ENCODE data around the gene FOXL1.

FOXL1 gene

DNA sequence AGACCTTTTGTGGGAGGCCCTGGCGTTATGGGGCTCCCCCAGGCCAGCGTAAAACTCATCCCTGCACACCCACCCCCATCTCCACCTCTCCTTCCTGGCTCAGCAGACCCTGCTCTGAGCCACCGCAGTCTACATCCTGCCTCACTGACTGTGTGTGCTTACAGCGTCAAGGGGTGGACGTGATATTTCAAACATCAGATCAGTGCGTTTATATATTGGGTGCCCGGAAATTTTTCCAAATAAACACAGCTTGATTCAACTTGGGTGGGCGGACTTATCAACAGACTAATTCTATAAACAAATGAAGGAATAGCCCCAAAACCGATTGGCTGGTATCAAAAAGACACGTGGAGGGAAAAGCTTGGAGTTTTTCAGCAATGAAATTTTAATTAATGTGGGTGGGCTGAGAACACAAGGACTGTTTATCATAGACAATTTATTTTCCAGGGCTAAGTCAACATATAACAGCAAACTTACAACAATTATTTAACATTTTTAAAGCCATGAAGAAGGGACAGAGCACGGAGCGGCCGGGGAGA, at the start of gene FOXL1:
FOXL1 (plus strand) TSS at position 489 of the 539 bp plus-strand sequence. CDS start 175 bp downstream, outside the sequence.
- DNase-seq = no peak

GRCh38 chr16:86529160-86529559, 49.2 kb upstream of the FOXL1 start:
- DNase-seq = no peak

GRCh38 chr16:86530251-86531190, 47.8 kb upstream of the FOXL1 start:
- no peak for DNase-seq

DNA sequence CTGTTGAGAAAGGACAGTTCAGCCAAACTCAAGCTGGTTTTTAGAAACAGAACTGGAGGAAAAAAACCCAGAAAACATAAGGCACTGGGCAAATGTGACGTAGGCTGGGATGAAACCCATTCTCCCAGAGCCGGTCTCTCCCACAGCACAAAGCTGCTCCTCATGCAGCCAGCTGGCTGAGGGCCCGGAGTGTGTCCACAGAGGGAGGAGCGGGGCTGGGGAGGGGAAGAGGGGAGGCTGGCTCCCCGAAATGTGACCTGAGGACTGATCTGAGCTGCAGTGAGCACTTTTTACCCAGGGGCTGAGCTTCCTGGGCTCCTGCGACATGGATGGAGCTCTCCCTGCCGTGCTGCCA, 47.2 kb upstream of the FOXL1 start:
- no peak for DNase-seq

DNA sequence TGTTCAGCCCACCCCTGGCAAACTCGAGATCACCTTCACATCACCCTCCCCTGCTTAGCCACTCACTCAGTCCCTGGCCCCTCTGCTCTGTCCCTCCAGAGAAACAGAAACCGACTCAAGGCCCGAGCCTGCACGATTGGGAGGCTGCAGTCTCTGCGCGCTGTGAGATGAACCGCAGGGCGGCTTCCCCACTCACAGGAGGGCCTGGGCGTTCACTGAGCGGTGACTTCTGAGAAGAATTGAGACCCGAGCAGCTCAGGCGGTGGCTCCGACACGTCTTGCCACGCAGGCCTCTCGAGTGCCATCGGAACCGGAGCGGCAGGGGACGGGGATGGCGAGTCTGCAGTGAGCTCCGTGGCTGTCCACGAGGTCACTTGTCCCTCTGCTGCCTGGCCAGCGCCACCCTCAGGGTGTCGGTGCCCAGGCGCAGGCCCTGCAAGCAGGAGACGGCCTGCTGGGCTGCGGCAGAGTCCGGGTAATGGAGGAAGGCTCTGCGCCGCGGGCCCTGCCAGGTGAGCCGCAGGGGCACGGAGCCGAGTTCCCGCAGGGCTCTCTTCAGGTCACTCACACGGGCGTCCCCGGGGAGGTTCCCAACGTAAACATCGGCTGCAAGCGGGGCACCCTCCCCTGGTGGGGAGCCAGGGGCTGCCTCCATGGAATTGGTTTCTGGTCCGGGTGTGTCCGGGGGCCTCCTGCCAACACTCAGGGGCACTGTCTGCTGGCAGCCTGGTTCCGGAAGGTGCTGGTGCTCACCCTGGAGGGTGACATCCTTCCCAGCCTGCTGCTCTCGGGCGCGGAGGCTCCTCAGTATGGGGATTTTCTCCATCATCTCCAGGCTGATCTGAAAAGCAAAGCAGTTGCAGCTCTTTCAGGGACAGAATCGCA, 46.5 kb upstream of the FOXL1 start:
- no peak for DNase-seq

GRCh38 chr16:86532526-86532815, 45.9 kb upstream of the FOXL1 start:
- no peak for DNase-seq

- no peak for DNase-seq
Measured at GRCh38 chr16:86533076-86533475, 45.3 kb upstream of the FOXL1 start.

DNA sequence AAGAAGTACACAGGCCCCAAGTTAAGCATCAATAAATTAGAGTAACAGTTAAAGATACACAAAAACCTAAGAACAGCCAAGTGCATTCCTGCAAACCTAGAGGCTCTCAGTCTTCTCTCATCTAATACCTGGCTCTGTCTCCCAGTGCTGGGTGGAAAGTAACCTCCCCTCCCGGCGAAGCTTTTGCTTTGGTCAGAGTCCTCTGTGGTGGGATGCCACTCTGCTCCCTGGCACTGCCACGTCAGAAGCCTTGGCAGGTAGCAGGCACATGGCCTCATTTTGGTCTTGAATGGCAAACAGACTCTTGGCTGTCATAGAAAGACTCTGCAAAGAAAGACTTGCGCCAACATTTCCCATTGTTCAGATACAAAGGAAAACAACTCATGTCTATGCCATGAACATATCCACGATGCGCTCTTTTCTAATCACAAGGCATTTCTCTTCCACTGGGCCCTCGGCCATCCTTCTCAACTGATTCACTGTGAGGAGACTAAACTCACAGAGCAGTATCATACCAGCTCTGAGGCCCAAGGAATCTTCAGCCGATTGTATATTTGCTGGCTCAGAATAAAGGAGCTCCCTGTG, 44.5 kb upstream of the FOXL1 start:
- no peak for DNase-seq

- no peak for DNase-seq
Measured at GRCh38 chr16:86534779-86535615, 43.4 kb upstream of the FOXL1 start.

DNA sequence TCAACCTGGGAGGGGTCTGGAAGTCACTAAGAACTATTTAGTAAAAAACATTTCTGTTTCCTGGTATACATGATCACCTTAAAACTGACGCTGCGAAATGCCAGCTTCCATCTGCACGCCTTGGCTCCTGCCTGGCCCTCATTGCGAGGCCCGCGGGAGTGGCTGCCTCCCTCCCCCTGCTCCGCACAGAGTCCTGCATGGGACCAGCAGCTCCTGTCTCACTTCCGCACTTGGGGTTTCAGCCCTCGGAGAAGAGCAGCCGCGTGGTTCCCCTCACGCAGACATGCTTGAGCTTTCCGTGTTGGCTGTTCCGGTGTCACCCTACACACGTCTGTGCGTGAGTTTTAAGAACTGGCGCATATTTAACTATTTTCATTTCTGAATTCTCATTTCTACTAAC, 41.7 kb upstream of the FOXL1 start:
- DNase-seq = no peak

GRCh38 chr16:86537486-86537885, 40.9 kb upstream of the FOXL1 start:
- no peak for DNase-seq

GRCh38 chr16:86538196-86538780, 40.1 kb upstream of the FOXL1 start:
- DNase-seq = no peak

GRCh38 chr16:86540894-86541293, 37.5 kb upstream of the FOXL1 start:
- DNase-seq = no peak

DNA sequence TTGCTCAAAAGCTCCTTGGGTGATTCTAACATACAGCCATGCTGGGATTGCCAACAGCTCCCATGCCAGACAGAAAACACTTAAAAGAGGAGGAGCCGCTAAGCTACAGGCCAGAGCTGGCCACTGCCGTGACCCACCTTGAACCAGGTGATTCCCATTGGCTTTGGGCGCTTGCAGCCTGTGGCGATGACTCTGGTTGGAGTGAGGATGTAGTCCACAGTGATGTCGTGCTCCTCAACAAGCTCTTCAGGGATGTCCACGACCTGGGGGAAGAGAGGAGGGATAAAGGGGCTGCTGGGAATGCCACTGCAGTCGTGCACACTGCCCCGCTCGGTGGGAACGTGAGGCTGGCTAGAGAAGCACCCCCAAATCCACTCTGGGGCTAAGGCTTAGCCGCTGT, 36.8 kb upstream of the FOXL1 start:
- no peak for DNase-seq

DNA sequence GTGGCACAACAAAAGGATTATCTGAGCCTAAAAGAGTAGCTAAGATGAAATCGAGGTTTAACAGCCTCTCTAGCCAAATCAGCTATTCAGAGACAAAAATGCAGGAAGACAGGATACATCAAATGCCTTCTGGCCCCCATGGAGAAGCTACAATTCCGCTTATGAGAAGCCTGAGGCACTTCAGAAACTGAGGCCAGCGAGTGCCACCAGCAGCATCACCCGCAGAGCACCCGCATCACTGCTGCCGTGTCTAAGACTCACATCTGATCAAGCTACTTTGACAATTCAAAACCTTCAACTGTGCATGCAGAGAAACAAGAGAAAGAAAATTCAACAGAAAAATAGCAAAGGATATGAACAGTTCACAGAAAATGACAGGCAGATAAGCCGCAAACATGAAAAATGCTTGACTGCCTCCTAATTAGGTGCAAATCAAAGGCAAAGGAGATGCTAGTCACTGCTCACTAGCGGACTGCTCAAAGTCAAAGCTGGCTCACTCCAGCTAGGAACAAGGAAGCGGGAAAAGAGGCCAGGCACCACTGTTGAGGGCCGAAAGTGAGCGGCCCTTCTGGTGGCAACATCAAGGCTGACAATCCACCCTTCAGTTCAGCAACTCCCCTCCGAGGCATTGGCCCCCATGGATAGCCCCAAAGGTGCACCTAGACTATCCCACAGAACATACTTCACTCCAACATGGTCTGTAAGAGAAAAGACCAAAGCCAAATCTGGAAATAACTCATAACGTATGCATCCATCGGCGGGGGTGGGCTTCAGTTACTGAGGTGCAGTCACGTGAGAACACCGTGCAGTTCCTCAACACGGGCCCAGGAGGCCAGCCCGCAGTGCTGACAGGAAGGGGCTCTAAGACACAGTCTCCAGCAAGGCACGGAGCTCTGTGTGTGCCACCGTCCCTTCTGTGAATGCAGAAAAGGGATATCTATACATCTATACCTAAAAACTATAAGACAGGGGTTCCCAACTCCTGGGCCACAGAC, 35.3 kb upstream of the FOXL1 start:
- DNase-seq = no peak

DNA sequence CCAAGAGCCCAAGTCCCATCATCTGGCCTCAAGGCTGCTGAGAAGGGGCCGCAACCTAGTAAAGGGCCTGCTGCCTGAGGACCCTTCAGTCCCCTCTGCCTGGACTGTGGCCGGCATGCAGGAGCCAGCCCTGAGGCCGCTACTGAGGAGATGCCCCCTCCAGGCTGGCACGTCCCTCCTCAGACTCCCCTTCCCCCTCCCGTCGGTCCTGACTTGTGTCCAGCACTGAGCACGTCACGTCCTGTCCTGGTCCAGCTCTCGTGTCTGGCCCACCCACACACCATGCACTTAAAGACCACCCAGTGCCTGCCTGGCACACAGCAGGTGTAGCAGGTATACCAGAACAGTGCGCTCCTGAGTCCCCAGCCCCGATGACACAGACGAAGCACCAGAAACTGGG, 32.9 kb upstream of the FOXL1 start:
- DNase-seq = no peak

DNA sequence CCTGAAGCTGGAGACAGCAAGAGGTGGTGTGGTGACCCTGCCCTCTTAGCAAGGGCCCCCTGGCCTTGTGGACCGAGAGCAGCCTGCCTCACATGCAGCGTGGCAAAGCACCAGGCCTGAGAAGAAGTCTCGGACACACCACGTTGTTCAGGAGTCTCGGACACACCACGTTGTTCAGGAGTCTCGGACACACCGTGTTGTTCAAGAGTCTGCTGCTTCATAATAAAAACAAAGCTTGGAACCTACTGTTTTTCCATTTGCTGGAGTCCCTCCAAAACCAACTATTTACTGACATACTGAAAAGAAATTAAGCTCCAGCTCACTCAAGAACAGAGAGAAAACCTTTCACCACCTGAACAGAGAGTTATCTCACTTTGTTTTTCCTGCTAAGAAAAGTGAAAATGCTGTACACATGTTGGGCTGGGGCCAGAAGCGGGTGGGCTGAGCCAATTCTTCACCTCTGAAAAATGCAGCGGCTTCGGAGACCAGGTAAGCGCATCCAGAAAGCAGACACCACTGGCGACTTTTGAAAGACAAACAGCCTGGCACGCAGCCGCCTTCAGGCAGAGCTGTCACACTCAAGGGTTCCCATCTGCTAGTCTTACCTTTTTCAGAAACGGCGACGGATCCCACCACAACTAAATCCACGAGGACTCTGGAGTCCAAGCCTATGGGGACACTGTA, 32.3 kb upstream of the FOXL1 start:
- no peak for DNase-seq

DNA sequence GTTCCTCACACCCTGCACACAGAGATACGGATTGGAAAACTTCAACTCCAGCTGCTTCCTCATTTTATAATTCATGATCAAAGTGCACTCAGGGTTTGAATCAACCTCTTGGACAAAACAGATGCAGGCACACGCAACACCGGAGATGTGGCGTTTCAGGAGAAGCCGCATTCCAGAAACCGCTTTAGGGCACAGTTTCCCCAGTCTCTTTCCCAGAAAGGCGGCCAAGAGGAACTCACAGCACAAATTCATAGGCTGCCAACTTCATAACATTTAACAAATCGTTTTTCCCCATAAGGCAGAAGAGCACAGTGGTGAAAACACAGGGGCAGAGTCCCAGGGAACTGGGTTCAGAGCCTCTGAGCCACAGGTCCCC, 31.7 kb upstream of the FOXL1 start:
- DNase-seq = no peak

DNA sequence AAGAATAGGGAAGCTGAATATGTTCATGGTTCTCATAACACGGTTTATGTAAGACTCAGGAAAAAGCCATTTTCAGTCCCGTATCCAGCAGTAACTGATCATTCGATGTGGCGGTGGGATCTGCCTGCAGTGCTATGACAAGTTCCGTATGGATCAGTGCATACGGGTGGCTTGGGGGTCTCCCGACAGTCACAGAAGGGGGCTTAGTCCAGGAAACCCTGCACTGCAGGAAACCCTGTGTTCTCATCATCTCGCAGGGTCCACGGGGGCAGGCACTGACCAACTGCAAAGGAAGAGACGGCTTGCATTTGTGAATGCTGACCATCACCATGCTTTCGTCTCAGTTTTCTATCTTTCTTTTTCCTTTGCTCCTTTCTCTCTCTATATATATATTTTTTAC, 31.1 kb upstream of the FOXL1 start:
- no peak for DNase-seq

All from amniotic stem cell (primary cell).